ENCODE results near the gene EVI2A. TPM values are rescaled to one million over a fixed set of nuclear protein-coding genes. Genes with fewer than 3 reads are reported as not detected.
"Not testable (repeated sequence)": the region's sequence is repeated elsewhere in the genome, so short reads cannot be mapped to it uniquely, and the experiment has no call there.

Gene EVI2A
- polyA plus RNA-seq, 1 donor (not counting 4 experiments of a cell fraction or from before 2014, with no cell fraction given), result 0.12 TPM

DNA sequence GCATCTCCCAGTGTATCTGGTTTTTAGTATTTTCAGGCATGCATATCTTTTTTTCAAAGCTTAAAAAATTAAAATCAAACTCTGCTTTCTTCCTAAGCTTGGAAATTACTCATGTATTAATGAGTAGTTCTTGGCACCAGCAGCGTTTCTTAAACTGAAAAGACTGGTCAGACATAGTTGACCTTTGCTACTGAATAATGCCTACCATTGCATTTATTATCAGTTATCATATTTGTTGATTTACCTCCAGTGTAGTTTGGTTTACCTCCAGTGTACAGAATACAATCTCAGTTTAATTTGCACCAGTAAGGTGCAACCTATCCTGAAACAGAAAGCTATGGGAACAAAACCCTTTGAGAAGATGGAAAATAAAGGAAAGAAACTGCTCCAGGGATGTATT, 34.5 kb upstream of the EVI2A start:
- TF ChIP-seq, protein P1, sequence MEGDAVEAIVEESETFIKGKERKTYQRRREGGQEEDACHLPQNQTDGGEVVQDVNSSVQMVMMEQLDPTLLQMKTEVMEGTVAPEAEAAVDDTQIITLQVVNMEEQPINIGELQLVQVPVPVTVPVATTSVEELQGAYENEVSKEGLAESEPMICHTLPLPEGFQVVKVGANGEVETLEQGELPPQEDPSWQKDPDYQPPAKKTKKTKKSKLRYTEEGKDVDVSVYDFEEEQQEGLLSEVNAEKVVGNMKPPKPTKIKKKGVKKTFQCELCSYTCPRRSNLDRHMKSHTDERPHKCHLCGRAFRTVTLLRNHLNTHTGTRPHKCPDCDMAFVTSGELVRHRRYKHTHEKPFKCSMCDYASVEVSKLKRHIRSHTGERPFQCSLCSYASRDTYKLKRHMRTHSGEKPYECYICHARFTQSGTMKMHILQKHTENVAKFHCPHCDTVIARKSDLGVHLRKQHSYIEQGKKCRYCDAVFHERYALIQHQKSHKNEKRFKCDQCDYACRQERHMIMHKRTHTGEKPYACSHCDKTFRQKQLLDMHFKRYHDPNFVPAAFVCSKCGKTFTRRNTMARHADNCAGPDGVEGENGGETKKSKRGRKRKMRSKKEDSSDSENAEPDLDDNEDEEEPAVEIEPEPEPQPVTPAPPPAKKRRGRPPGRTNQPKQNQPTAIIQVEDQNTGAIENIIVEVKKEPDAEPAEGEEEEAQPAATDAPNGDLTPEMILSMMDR (optimal IDR thresholded peaks at IDR 0.05 in 1 of 3, IDR thresholded peaks at IDR 0.05 in 1 of 3, conservative IDR thresholded peaks at IDR 0.05 in 1 of 3; ENCODE audit: extremely low read depth in 1 of 3, insufficient read depth in 2 of 3, low read length in 3 of 3), result no peak
- no peak for TF ChIP-seq EZH2 (IDR thresholded peaks at IDR 0.05; ENCODE audit: low read length)
- no peaks in the 10 kb centered on the region for H3K4me1 ChIP-seq (ENCODE audit: control insufficient read depth, extremely low read depth, insufficient read depth, low read length)
- no peaks in the 10 kb centered on the region for H3K79me2 ChIP-seq (ENCODE audit: control insufficient read depth, insufficient read depth, low read length)
- FAIRE-seq, result no peak
- H4K20me1 ChIP-seq (ENCODE audit: control insufficient read depth, extremely low read depth, insufficient read depth, low read length), result no peaks in the 10 kb centered on the region
- H3K4me3 ChIP-seq (ENCODE audit: control insufficient read depth in 2 of 3, extremely low read depth in 1 of 3, insufficient read depth in 2 of 3, low read depth in 1 of 3, low read length in 3 of 3), result no peak overlapping the region
- dilution Hi-C loops (cut with MboI; ENCODE audit: extremely low pct_ligation_motif_present, low sequenced_read_pairs), result no loop called here
- no peak overlapping the region for H3K4me2 ChIP-seq (ENCODE audit: control insufficient read depth, extremely low read depth, insufficient read depth, low read depth, low read length)
- no peak for DNase-seq (ENCODE audit: low read depth, low spot score)
- H3K9me3 ChIP-seq (ENCODE audit: control insufficient read depth, low read depth, low read length), result no peaks in the 10 kb centered on the region
- no peaks in the 10 kb centered on the region for H3K9me1 ChIP-seq (ENCODE audit: control insufficient read depth, extremely low read depth, insufficient read depth, low read length)
- no peak overlapping the region for H2AFZ ChIP-seq (ENCODE audit: control insufficient read depth, low read length)
- H3K36me3 ChIP-seq (ENCODE audit: control insufficient read depth in 2 of 2, extremely low read depth in 1 of 2, insufficient read depth in 2 of 2, low read length in 2 of 2), result peaks cover 12 to 30% of the 10 kb centered on the region in 2 experiments
- no peak overlapping the region for H3K9ac ChIP-seq (ENCODE audit: control insufficient read depth, extremely low read depth, insufficient read depth, low read length)
- no peaks in the 10 kb centered on the region for H3K27me3 ChIP-seq (ENCODE audit: control insufficient read depth, extremely low read depth, insufficient read depth, low read length)
- no peak overlapping the region for H3K27ac ChIP-seq (ENCODE audit: control insufficient read depth, insufficient read depth, low read length)

DNA sequence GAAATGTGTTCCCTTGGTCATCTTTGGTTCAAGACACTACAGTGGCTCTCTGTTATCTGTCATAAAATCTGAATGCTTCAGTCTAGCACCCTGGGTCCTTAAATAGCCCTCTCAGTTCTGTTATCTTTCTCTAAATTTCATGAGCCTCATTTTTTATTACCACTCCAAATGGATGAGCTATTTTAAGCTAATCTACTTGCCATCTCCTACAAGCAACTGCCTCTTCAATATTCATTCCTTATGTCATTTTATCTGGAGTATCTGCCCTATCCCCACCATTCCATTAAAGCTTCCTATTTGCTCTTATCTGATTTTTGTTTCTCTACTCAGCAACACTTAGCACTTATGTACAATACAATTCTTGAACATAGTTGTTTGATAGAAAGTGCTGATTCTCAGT, 28.0 kb upstream of the EVI2A start:
- Histone ChIP-seq H3K4me3 (ENCODE audit: control insufficient read depth in 2 of 3, extremely low read depth in 1 of 3, insufficient read depth in 2 of 3, low read depth in 1 of 3, low read length in 3 of 3) (no peak overlapping the region), H3K36me3 (ENCODE audit: control insufficient read depth in 2 of 2, extremely low read depth in 1 of 2, insufficient read depth in 2 of 2, low read length in 2 of 2) (peaks cover 7 to 9% of the 10 kb centered on the region in 2 experiments), H2AFZ (ENCODE audit: control insufficient read depth, low read length) (no peak overlapping the region), H3K4me1 (ENCODE audit: control insufficient read depth, extremely low read depth, insufficient read depth, low read length) (no peaks in the 10 kb centered on the region), H3K9me3 (ENCODE audit: control insufficient read depth, low read depth, low read length) (no peaks in the 10 kb centered on the region), H3K9me1 (ENCODE audit: control insufficient read depth, extremely low read depth, insufficient read depth, low read length) (no peaks in the 10 kb centered on the region), H3K79me2 (ENCODE audit: control insufficient read depth, insufficient read depth, low read length) (no peaks in the 10 kb centered on the region), H3K4me2 (ENCODE audit: control insufficient read depth, extremely low read depth, insufficient read depth, low read depth, low read length) (no peak overlapping the region), H3K9ac (ENCODE audit: control insufficient read depth, extremely low read depth, insufficient read depth, low read length) (no peak overlapping the region), H3K27me3 (ENCODE audit: control insufficient read depth, extremely low read depth, insufficient read depth, low read length) (no peaks in the 10 kb centered on the region), H4K20me1 (ENCODE audit: control insufficient read depth, extremely low read depth, insufficient read depth, low read length) (no peaks in the 10 kb centered on the region), H3K27ac (ENCODE audit: control insufficient read depth, insufficient read depth, low read length) (no peak overlapping the region)
- FAIRE-seq (no peak), DNase-seq (ENCODE audit: low read depth, low spot score) (no peak)
- dilution Hi-C loops (cut with MboI; ENCODE audit: extremely low pct_ligation_motif_present, low sequenced_read_pairs), result no loop called here
- TF ChIP-seq, protein P1 (optimal IDR thresholded peaks at IDR 0.05 in 1 of 3, IDR thresholded peaks at IDR 0.05 in 1 of 3, conservative IDR thresholded peaks at IDR 0.05 in 1 of 3; ENCODE audit: extremely low read depth in 1 of 3, insufficient read depth in 2 of 3, low read length in 3 of 3), result no peak
- TF ChIP-seq EZH2 (IDR thresholded peaks at IDR 0.05; ENCODE audit: low read length), result no peak

DNA sequence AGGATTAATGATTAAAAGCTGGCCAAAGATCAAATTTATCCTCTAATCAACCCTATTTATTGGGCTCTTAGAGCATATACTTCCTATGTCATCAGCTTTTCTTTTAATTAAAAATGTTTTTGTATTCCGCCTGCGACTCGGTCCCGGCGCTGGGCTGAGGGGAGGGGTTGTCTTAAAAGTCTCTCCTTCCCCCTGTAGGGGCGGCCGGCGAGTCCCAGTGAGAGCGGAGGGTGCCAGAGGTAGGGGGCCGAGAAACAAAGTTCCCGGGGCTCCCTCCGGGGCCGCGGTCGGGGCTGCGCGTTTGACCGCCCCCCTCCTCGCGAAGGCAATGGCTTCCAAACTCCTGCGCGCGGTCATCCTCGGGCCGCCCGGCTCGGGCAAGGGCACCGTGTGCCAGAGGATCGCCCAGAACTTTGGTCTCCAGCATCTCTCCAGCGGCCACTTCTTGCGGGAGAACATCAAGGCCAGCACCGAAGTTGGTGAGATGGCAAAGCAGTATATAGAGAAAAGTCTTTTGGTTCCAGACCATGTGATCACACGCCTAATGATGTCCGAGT, 23.8 kb upstream of the EVI2A start:
- H3K4me2 ChIP-seq (ENCODE audit: control insufficient read depth, extremely low read depth, insufficient read depth, low read depth, low read length); H3K79me2 ChIP-seq (ENCODE audit: control insufficient read depth, insufficient read depth, low read length); H3K4me3 ChIP-seq (ENCODE audit: control insufficient read depth in 2 of 3, extremely low read depth in 1 of 3, insufficient read depth in 2 of 3, low read depth in 1 of 3, low read length in 3 of 3); H2AFZ ChIP-seq (ENCODE audit: control insufficient read depth, low read length); H4K20me1 ChIP-seq (ENCODE audit: control insufficient read depth, extremely low read depth, insufficient read depth, low read length); H3K27ac ChIP-seq (ENCODE audit: control insufficient read depth, insufficient read depth, low read length); H3K36me3 ChIP-seq (ENCODE audit: control insufficient read depth in 2 of 2, extremely low read depth in 1 of 2, insufficient read depth in 2 of 2, low read length in 2 of 2); FAIRE-seq; DNase-seq (ENCODE audit: low read depth, low spot score); dilution Hi-C loops (cut with MboI; ENCODE audit: extremely low pct_ligation_motif_present, low sequenced_read_pairs); H3K27me3 ChIP-seq (ENCODE audit: control insufficient read depth, extremely low read depth, insufficient read depth, low read length); H3K9ac ChIP-seq (ENCODE audit: control insufficient read depth, extremely low read depth, insufficient read depth, low read length); H3K9me3 ChIP-seq (ENCODE audit: control insufficient read depth, low read depth, low read length); H3K9me1 ChIP-seq (ENCODE audit: control insufficient read depth, extremely low read depth, insufficient read depth, low read length); H3K4me1 ChIP-seq (ENCODE audit: control insufficient read depth, extremely low read depth, insufficient read depth, low read length): not testable (repeated sequence)

All from keratinocyte (primary cell).